Measurements from ENCODE around the gene SSMEM1. TPM values are rescaled to one million over a fixed set of nuclear protein-coding genes. Genes with fewer than 3 reads are reported as not detected.
"Not testable (repeated sequence)": the region's sequence is repeated elsewhere in the genome, so short reads cannot be mapped to it uniquely, and the experiment has no call there.

The SSMEM1 gene, protein sequence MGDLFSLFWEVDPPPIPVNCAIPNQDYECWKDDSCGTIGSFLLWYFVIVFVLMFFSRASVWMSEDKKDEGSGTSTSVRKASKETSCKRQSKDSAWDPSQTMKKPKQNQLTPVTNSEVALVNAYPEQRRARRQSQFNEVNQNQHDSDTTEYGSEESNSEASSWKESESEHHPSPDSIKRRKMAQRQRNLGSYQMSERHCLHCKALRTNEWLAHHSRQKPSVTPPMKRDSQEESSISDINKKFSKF
- total RNA-seq = not detected

DNA sequence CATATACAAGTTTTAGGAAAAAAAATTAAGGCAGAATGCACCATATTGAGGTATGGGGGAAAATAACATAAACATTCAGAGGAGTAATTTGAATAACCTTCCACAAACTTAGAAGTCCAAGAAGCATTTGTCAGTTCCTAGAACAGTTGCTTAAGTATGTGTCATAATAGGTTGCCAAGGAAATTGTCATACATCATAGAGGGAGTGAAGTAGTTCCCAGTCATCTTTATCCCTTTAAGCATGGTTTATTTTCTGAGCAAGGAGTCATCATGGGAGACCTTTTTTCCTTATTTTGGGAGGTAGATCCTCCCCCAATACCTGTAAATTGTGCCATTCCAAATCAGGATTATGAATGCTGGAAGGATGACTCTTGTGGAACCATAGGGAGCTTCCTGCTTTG is at the start of gene SSMEM1:
Gene SSMEM1, plus strand, starts transcription at position 219 of the 400 bp plus-strand sequence. Its CDS starts 51 bp downstream, at position 270.
- H3K4me1 ChIP-seq (replicated peaks in 1 of 2) = peaks cover 17% of the 10 kb centered on the region in 2 donors
- no peak for ATAC-seq (replicated peaks in 6 of 8)
- in situ Hi-C loops (cut with MboI; ENCODE audit: low pct_unique_long_range_greater_than_20kb in 2 of 9, low sequenced_read_pairs in 9 of 9, unreplicated experiment in 9 of 9) = loop anchor here in 3 of 9 experiments (25.0 kb wide), 3 partner anchors 230 to 505 kb away; partner anchors contain the start of genes CEP41 (in 1 of the 3) and MEST (in 1 of the 3)
- no peak within 1 kb of the TSS for H3K27ac ChIP-seq
- no peak within 1 kb of the TSS for H3K4me3 ChIP-seq

DNA sequence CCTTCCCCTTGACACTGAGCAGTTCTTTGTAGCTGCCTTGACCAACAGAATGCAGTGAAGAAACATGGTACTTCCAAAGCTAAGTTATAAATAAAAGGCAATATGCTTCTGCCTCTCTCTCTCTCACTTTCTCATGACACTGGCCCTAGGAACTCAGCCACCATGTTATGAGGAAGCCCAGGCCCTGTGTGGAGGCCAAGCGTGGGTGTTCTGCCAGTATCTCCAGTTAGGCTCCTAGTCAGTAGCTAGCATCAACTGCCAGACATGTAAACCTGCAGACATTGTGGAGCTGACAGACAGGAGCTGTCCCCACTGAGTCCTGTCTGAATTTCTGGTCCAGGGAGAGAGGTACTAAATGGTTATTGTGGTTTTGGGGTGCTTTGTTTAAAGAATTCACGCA is 47.6 kb upstream of the SSMEM1 start:
- WGBS, 10 experiments = 100% methylated on average over 1 to 2 of the region's 2 CpGs; no CpG with 5 or more reads in 7 of the 10 experiments
- no peak for ATAC-seq (replicated peaks in 6 of 8)
- Histone ChIP-seq H3K27ac (no peak overlapping the region), H3K4me1 (replicated peaks in 1 of 2) (no peaks in the 10 kb centered on the region), H3K4me3 (no peak overlapping the region)
- in situ Hi-C loops (cut with MboI; ENCODE audit: low pct_unique_long_range_greater_than_20kb in 2 of 9, low sequenced_read_pairs in 9 of 9, unreplicated experiment in 9 of 9) = no loop called here

DNA sequence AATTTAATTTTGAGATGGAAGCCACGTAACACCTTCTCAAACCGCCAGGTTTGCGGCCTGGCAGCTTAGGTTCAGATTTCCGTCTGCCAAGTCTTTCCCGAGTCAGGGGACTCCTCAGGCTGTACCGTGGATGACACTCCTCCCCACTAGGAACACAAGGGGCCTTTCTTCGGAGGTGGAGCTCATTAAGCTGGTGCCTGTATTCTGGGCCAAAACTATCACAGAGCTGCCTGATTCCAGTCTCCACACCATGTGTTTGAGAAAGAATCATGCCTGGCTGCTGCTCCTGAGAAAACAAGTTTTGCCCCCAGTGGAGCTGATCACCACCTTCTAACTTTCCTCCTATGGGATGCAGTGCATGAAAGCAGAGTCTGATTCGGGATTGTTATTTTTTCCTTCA is 47.2 kb upstream of the SSMEM1 start:
- Histone ChIP-seq H3K27ac (no peak overlapping the region), H3K4me3 (no peak overlapping the region), H3K4me1 (replicated peaks in 1 of 2) (no peaks in the 10 kb centered on the region)
- 89 to 100% (median 95%) methylated on average over 1 to 6 of the region's 8 CpGs; no CpG with 5 or more reads in 4 of the 10 experiments for WGBS, 10 experiments
- in situ Hi-C loops (cut with MboI; ENCODE audit: low pct_unique_long_range_greater_than_20kb in 2 of 9, low sequenced_read_pairs in 9 of 9, unreplicated experiment in 9 of 9) = no loop called here
- ATAC-seq (replicated peaks in 6 of 8) = no peak

DNA sequence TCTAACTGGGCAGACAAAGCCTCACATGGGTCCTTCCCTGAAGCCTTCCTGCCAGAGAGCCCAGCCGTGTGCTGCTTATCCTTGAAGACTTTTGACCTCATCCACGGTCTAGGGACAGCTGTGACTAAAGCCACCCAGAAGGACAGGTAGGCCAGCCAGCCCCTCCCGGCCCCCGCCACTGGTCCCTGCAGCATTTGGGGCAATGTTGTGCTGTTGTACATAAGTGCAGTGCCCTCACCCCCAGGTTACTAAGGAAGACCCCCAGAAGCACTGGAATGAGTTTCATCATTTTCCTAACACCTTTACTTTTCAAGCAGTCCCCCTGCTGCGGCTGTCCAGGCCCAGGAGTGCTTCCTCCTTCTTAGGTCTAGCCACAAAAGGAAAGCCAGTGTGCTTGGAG is 45.5 kb upstream of the SSMEM1 start:
- in situ Hi-C loops (cut with MboI; ENCODE audit: low pct_unique_long_range_greater_than_20kb in 2 of 9, low sequenced_read_pairs in 9 of 9, unreplicated experiment in 9 of 9) = no loop called here
- 50 to 100% (median 100%) methylated on average over 1 to 2 of the region's 5 CpGs; no CpG with 5 or more reads in 3 of the 10 experiments for WGBS, 10 experiments
- H3K4me3 ChIP-seq = no peak overlapping the region
- H3K4me1 ChIP-seq (replicated peaks in 1 of 2) = no peaks in the 10 kb centered on the region
- no peak overlapping the region for H3K27ac ChIP-seq
- no peak for ATAC-seq (replicated peaks in 6 of 8)

DNA sequence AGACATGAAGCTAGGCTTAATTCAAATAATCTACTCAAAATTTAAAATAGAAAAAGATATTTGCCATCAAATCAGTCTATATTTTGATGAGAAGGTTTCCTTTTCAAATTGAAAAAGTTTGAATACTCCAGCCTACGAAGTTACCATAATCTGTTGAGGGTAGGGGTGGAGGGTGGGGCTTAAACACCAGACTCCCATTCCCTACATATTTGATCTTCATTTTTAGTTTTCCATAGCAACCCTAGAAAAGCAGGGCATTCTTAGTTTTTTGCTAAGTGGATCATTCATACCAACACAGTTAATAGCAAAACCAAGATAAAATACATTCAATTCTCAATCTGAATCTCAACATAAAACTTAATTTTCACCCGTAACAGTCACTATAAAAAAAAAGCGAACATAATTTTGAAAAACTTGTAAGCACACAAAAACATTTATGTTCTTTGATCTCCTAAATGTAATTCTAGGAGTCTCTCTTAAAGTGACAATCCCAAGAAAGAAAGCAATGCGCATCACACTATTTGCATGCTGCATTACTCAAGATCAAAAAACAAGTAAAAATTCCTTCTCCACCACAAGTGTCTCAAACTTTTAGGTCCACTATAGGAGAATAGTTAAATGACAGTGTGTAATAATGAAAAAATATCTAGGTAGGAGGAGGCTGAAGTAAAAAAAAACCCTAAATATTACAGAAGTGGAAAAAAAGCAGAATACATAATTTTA is 33.3 kb upstream of the SSMEM1 start:
- Histone ChIP-seq H3K4me3 (no peak overlapping the region), H3K4me1 (replicated peaks in 1 of 2) (peaks cover 0 to 2% of the 10 kb centered on the region in 2 donors), H3K27ac (no peak overlapping the region)
- WGBS, 10 experiments = 47 to 100% (median 71%) methylated on average over 2 to 4 of the region's 4 CpGs; no CpG with 5 or more reads in 1 of the 10 experiments
- ATAC-seq (replicated peaks in 6 of 8) = peak in 4 of 8 experiments; percentile 15 to 89 (median 69)
- in situ Hi-C loops (cut with MboI; ENCODE audit: low pct_unique_long_range_greater_than_20kb in 2 of 9, low sequenced_read_pairs in 9 of 9, unreplicated experiment in 9 of 9) = no loop called here

DNA sequence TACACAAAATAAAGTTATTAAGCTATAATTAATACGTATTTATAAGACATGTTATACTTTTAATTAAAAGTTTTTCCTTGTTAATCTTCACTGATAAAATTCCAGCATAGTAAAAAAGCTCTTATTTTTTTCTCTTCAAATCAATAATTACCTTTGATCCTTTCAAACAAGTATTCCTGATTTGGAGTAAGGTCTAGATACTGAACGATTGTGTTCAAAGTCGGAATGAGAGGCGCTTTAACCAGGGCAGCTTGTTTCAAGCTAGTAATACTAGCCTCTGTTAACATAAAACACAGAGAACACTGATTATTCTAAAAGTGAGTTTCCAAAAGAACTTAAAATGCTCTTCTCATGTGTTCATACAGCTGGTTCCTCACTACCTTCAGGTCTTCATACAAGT is 29.4 kb upstream of the SSMEM1 start:
- no peak for ATAC-seq (replicated peaks in 6 of 8)
- no peak overlapping the region for H3K4me3 ChIP-seq
- WGBS, 10 experiments = 92 to 100% (median 95%) methylated on average over 2 to 4 of the region's 4 CpGs
- H3K27ac ChIP-seq = no peak overlapping the region
- H3K4me1 ChIP-seq (replicated peaks in 1 of 2) = peaks cover 0 to 2% of the 10 kb centered on the region in 2 donors
- in situ Hi-C loops (cut with MboI; ENCODE audit: low pct_unique_long_range_greater_than_20kb in 2 of 9, low sequenced_read_pairs in 9 of 9, unreplicated experiment in 9 of 9) = no loop called here

DNA sequence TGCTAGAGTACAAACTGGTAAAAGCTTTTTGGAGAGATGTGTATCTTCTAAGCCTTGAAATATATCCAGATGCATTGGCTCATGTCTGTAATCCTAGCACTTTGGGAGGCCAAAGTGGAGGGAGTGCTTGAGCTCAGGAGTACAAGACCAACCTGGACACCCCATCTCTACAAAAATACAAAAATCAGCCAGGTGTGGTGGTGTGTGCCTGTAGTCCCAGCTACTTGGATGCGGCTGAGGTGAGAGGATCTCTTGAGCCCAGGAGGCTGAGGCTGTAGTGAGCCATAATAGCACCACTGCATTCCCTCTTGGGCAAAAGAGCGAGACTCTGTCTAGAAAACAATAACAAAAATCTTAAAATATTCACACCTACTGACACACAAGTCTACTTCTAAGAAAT is 28.0 kb upstream of the SSMEM1 start:
- in situ Hi-C loops (cut with MboI; ENCODE audit: low pct_unique_long_range_greater_than_20kb in 2 of 9, low sequenced_read_pairs in 9 of 9, unreplicated experiment in 9 of 9) = no loop called here
- Histone ChIP-seq H3K4me1 (replicated peaks in 1 of 2) (no peaks in the 10 kb centered on the region), H3K27ac (no peak overlapping the region), H3K4me3 (no peak overlapping the region)
- ATAC-seq (replicated peaks in 6 of 8) = no peak
- 96 to 100% (median 100%) methylated on average over 1 to 2 of the region's 2 CpGs; no CpG with 5 or more reads in 2 of the 10 experiments for WGBS, 10 experiments

DNA sequence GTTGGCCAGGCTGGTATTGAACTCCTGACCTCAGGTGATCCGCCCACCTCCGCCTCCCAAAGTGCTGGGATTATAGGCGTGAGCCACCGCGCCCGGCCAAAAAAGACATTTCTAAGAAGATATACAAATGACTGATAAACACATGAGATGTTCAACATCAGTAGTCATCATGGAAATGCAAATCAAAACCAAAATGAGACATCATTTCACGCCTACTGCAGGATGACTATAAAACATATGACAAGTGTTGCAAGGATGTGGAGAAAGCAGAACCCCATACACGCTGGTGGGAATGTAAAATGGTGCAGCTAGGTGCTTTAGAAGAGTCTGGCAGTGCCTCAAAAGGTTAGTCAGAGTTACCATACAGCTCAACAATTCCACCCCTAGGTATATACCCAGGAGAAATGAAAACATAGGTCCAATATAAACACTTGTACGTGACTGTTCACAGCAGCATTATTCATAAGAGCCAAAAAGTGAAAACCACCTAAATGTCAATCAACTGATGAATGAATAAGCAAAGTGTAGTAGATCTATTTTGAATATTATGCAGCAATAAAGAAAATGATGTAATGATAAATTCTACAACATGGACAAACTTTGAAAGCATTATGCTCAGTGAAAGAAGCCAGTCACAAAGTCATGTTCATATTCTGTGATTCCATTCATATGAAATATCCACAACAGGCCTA is 26.9 kb upstream of the SSMEM1 start:
- H3K4me3 ChIP-seq = no peak overlapping the region
- in situ Hi-C loops (cut with MboI; ENCODE audit: low pct_unique_long_range_greater_than_20kb in 2 of 9, low sequenced_read_pairs in 9 of 9, unreplicated experiment in 9 of 9) = no loop called here
- no peaks in the 10 kb centered on the region for H3K4me1 ChIP-seq (replicated peaks in 1 of 2)
- H3K27ac ChIP-seq = no peak overlapping the region
- ATAC-seq (replicated peaks in 6 of 8) = peak in 2 of 8 experiments; percentile 85 to 95
- 21 to 100% (median 96%) methylated on average over 1 to 7 of the region's 9 CpGs; no CpG with 5 or more reads in 1 of the 10 experiments for WGBS, 10 experiments

DNA sequence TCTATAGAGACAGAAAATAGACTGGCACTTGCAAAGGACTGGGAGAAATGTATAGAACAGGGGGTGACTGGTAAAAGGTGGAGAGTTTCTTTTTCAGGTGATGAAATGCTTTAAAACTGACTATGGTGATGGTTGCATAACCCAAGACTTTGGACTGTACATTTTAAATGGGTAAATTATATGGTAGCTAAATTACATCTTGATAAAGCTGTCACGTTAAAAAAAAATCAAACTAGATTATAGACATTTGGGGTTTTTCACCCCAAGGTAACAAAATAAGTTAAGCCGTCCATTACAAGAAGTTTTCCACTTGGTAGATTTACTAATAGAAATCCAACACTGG is 26.4 kb upstream of the SSMEM1 start:
- in situ Hi-C loops (cut with MboI; ENCODE audit: low pct_unique_long_range_greater_than_20kb in 2 of 9, low sequenced_read_pairs in 9 of 9, unreplicated experiment in 9 of 9) = no loop called here
- Histone ChIP-seq H3K4me1 (replicated peaks in 1 of 2) (no peaks in the 10 kb centered on the region), H3K4me3 (no peak overlapping the region), H3K27ac (no peak overlapping the region)
- 83 to 100% (median 100%) methylated on average over 1 to 2 of the region's 2 CpGs; no CpG with 5 or more reads in 1 of the 10 experiments for WGBS, 10 experiments
- no peak for ATAC-seq (replicated peaks in 6 of 8)

DNA sequence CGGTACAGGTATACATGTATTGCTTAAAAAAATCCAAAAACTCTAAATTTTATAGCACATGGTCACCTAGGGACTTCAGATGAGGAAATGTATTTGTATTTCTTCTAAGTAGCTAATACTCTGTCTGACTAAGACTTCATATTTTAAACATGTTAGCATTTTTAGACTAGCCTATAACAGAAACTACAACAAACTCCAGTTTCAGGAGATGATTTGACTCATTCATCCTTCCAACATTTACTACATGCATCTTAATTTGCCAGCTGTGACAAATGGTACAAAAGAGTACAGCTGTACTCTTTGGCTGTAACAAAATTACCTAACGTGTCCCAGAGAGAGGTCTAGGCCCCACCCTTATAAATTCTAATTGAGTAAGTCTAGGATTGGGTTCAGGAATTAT is 24.7 kb upstream of the SSMEM1 start:
- in situ Hi-C loops (cut with MboI; ENCODE audit: low pct_unique_long_range_greater_than_20kb in 2 of 9, low sequenced_read_pairs in 9 of 9, unreplicated experiment in 9 of 9) = no loop called here
- ATAC-seq (replicated peaks in 6 of 8) = peak in 2 of 8 experiments; percentile 17 to 52
- Histone ChIP-seq H3K27ac (no peak overlapping the region), H3K4me1 (replicated peaks in 1 of 2) (no peaks in the 10 kb centered on the region), H3K4me3 (no peak overlapping the region)
- WGBS, 10 experiments = 0 to 100% (median 81%) methylated on average over 1 to 2 of the region's 2 CpGs; no CpG with 5 or more reads in 2 of the 10 experiments

DNA sequence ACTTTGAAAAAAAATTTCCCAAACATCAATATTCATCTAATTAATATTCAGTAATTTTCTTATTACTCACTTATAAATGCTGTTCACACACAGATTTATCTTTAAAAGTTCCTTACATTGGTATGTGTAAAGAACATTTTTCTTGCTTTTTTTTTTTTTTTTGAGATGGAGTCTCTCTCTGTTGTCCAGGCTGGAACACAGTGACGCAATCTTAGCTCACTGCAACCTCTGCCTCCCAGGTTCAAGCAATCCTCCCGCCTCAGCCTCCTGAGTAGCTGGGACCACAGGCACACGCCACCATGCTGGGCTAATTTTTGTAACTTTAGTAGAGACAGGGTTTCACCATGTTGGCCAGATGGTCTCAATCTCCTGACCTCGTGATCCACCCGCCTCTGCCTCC is 23.3 kb upstream of the SSMEM1 start:
- H3K4me1 ChIP-seq (replicated peaks in 1 of 2); H3K27ac ChIP-seq; H3K4me3 ChIP-seq; ATAC-seq (replicated peaks in 6 of 8); in situ Hi-C loops (cut with MboI; ENCODE audit: low pct_unique_long_range_greater_than_20kb in 2 of 9, low sequenced_read_pairs in 9 of 9, unreplicated experiment in 9 of 9): not testable (repeated sequence)
- 73 to 100% (median 100%) methylated on average over 1 to 4 of the region's 5 CpGs; no CpG with 5 or more reads in 2 of the 10 experiments for WGBS, 10 experiments

DNA sequence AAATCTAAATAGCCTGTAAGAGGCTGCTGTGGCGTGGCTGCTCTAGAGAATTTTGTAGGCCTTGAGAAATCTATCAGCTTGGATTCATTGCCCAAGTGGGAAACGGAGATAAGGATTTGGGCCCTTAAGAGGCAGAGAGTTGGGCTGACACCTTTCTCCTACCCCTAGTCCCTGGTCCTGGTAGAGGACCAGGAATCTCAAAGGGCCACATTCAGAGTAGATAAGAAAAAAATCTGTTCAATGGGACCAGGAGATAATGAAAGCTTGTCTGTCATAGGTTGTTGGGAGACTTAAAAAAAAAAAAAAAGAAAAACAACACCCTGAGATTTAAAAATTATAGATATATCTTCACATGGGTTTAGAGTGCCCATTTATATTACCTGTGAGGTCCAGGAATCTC is 20.3 kb upstream of the SSMEM1 start:
- H3K4me1 ChIP-seq (replicated peaks in 1 of 2) = no peaks in the 10 kb centered on the region
- H3K27ac ChIP-seq = no peak overlapping the region
- no peak for ATAC-seq (replicated peaks in 6 of 8)
- in situ Hi-C loops (cut with MboI; ENCODE audit: low pct_unique_long_range_greater_than_20kb in 2 of 9, low sequenced_read_pairs in 9 of 9, unreplicated experiment in 9 of 9) = no loop called here
- WGBS, 10 experiments = 93 to 100% (median 100%) methylated on average over 1 to 2 of the region's 2 CpGs
- no peak overlapping the region for H3K4me3 ChIP-seq

DNA sequence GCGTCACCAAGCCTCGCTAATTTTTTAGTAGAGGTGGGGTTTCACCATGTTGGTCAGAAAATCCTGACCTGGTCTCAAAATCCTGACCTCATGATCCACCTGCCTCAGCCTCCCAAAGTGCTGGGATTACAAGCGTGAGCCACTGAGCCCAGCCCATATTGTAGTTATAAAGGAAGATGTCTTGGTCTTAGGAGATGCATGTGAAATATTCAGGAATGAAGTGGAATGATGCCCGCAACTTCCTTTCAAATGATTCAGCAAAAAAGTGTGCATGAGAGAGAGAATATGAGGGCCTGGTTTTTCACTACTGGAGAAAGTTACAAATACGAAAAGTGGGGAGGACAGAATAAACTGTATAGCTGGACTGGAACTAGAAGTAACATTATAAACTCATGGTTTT is 18.3 kb upstream of the SSMEM1 start:
- peak in 2 of 8 experiments; percentile 29 to 64 for ATAC-seq (replicated peaks in 6 of 8)
- Histone ChIP-seq H3K4me3 (no peak overlapping the region), H3K4me1 (replicated peaks in 1 of 2) (no peaks in the 10 kb centered on the region), H3K27ac (no peak overlapping the region)
- in situ Hi-C loops (cut with MboI; ENCODE audit: low pct_unique_long_range_greater_than_20kb in 2 of 9, low sequenced_read_pairs in 9 of 9, unreplicated experiment in 9 of 9) = no loop called here
- WGBS, 10 experiments = 71 to 100% (median 97%) methylated on average over 1 to 4 of the region's 5 CpGs; no CpG with 5 or more reads in 2 of the 10 experiments

All from motor neuron (in vitro differentiated cells).